GM19023 (cell line): ENCODE measurements around the gene ABHD12.
A peak's percentile ranks its signal among the peaks of the same experiment; 100 is the strongest.
"Not testable (repeated sequence)": the region's sequence is repeated elsewhere in the genome, so short reads cannot be mapped to it uniquely, and the experiment has no call there.

ENCODE experiments used
- ATAC-seq: cut with Tn5 transposase; IDR thresholded peaks from one replicate; pipeline ENCODE4 v1.9.1; 2021; ENCODE audit warnings: mild to moderate bottlenecking, moderate library complexity; ENCODE audit not compliant: unreplicated experiment

The ABHD12 gene

GRCh38 chr20:25323496-25324246 is 67.0 kb downstream of the ABHD12 start:
- no peak for ATAC-seq

- ATAC-seq = no peak
Observed at GRCh38 chr20:25321991-25322390, 68.6 kb downstream of the ABHD12 start.

- ATAC-seq = no peak
Observed at GRCh38 chr20:25321262-25321831, 69.3 kb downstream of the ABHD12 start.

- ATAC-seq = no peak
Observed at GRCh38 chr20:25320035-25320800, 70.4 kb downstream of the ABHD12 start.

- peak; percentile 10 for ATAC-seq
Observed at GRCh38 chr20:25319241-25320034, 71.2 kb downstream of the ABHD12 start.

- peak; percentile 92 for ATAC-seq
Observed at GRCh38 chr20:25318471-25319240, 72.0 kb downstream of the ABHD12 start.

GRCh38 chr20:25317351-25318075 is 73.1 kb downstream of the ABHD12 start:
- no peak for ATAC-seq

- no peak for ATAC-seq
Observed at GRCh38 chr20:25316506-25317190, 74.0 kb downstream of the ABHD12 start.

- ATAC-seq = no peak
Observed at GRCh38 chr20:25315418-25316210, 75.0 kb downstream of the ABHD12 start.

GRCh38 chr20:25314497-25315417 is 75.9 kb downstream of the ABHD12 start:
- ATAC-seq = no peak

- ATAC-seq = no peak
Observed at GRCh38 chr20:25313593-25313992, 77.0 kb downstream of the ABHD12 start.

GRCh38 chr20:25312716-25313115 is 77.9 kb downstream of the ABHD12 start:
- ATAC-seq = not testable (repeated sequence)

GRCh38 chr20:25310921-25311728 is 79.5 kb downstream of the ABHD12 start:
- ATAC-seq = no peak

GRCh38 chr20:25310268-25310920 is 80.2 kb downstream of the ABHD12 start:
- peak; percentile 90 for ATAC-seq

GRCh38 chr20:25309395-25310267 is 81.0 kb downstream of the ABHD12 start:
- peak; percentile 21 for ATAC-seq
